ENCODE measurements around the gene SH2B2.
"Not testable (repeated sequence)": the region's sequence is repeated elsewhere in the genome, so short reads cannot be mapped to it uniquely, and the experiment has no call there.

Gene SH2B2

DNA sequence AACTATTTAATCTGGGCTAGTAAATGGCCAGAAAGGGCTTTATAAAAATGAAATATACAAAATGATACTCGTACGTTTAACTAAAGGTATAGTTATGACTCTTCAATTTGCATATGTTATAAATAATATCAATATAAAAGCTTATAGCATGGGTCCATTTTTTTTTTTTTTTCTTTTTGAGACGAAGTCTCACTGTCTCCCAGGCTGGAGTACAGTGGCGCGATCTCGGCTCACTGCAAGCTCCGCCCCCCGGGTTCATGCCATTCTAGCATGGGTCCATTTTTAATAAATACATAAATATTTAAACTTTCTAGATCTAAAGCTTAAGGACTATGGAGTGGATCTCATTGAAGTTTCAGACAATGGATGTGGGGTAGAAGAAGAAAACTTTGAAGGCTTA, 50.3 kb downstream of the SH2B2 start:
- DNase-seq (ENCODE audit: low read depth) = not testable (repeated sequence)

DNA sequence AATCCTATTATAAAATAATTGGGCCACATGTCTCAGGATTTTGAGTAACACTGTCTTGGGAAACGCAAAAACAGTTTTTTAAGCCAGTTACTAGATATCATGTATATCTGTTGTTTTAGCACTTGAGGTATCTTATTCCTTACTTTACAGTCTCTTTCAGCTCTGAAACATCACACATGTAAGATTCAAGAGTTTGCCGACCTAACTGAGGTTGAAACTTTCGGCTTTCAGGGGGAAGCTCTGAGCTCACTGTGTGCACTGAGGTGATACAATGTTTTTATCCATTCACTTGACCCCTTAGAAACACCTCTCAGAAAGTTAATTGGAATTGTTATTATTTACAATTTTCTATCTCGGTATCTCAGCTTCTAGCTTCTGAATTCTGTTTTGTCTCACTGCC, 50.8 kb downstream of the SH2B2 start:
- DNase-seq (ENCODE audit: low read depth) = not testable (repeated sequence)

DNA sequence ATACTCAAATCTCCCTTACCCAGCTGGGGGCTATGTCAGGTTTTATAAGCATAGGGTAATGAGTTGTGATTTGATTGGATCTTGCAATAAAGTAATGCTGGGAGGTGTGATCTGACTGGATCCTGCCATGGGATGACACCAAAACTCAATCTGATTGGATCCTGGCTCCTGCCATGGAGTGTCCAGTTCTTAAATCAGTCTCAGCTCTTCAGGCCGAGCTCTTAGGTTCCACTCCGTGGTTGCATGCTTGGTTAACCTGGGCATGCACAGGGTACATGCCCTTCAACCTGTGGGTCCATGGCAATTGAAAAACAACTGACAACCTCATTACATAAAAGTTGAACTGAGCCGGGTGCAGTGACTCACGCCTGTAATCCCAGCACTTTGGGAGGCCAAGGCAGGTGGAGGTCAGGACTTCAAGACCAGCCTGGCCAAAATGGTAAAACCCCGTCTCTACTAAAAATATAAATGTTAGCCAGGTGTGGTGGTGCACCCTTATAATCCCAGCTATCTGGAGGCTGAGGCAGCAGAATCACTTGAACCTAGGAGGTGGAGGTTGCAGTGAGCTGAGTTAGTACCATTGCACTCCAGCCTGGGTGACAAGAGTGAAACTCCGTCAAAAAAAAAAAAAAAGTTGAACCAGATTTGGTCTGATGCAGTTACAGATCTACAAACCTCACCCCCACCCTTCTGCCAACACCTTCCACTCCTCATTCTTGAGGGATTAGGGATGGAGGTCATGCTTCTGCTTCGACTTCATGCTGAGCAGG, 54.1 kb downstream of the SH2B2 start:
- DNase-seq (ENCODE audit: low read depth) = not testable (repeated sequence)

DNA sequence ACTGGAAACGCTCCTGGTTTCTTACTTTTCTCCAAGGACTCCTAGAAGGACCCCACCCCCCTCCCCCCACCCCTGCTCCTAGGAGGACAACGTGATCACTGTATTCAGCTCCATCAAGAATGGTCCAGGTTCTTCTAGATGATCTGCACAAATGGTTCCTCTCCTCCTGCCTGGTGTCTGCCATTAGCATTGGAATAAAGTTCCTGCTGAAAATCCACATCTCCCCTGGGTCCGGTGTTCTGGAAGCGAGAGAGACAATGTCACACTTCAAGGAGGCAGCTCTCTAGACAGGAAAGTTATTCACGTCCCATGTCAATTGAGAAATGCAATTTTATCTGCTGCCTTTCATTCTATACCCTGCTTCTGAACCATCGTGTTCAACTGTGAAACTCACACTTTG, 60.3 kb downstream of the SH2B2 start:
- not testable (repeated sequence) for DNase-seq (ENCODE audit: low read depth)

DNA sequence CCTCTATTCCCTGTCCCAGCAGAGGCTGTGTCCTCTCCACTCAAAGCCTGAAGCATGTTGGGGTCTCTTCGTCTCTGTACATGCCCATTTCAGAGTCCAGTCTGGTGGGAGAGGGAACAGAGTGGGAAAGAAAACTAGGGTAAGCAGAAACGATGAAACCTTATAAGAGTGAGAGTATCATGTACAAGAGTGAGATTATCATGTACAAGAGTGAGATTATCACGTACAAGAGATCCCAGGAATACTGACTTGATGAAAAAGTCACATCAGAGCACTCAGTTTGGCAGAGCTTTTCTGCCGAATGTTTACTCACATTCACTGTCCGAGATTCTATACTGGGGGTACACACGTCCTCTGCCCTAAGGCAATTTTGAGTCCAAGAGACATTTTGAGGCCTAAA, 69.7 kb downstream of the SH2B2 start, which contains the start of gene SPDYE6:
Gene SPDYE6 (minus strand): TSS at position 101 of the 400 bp plus-strand sequence. CDS start 421 bp downstream, outside the sequence.
- DNase-seq (ENCODE audit: low read depth) = not testable (repeated sequence)

DNA sequence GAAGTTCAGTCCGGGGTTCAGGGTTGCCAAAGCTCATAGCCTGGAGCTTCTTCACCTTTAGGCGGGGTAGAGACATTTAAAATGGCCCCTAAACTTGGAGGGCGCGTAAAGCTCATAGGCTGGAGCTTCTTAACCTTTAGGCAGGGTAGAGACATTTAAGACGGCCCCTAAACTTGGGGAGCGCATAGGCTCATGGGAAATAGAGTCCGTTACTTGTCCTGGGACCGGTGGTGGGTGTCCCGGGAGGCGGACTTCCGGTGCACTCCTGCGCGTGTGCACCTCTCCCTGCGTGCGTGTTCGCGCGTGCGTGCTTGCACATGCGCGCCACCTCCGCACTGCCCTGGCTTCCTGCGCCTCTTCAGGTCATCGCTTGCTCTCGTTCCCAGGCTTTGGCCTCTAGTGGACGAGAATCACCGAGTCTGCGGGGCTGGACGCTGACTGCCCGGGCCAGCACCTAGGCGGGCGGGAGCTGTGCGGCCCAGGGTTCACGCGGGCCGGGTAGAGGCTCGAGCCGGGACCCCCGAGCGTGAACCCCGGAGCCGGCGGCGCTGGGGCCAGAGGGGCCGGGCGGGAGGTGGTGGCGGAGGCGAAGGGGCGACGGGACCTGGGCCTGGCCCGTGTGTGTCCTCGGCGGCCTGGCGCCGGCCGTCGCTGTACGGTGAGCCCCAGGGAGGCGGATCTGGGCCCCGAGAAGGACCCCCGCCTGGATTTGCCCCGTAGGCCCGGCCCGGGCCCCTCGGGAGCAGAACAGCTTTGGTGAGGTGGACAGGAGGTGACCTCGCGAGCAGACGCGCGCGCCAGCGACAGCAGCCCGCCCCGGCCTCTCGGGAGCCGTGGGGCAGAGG, 77.1 kb downstream of the SH2B2 start:
- DNase-seq (ENCODE audit: low read depth) = peak; percentile 92

DNA sequence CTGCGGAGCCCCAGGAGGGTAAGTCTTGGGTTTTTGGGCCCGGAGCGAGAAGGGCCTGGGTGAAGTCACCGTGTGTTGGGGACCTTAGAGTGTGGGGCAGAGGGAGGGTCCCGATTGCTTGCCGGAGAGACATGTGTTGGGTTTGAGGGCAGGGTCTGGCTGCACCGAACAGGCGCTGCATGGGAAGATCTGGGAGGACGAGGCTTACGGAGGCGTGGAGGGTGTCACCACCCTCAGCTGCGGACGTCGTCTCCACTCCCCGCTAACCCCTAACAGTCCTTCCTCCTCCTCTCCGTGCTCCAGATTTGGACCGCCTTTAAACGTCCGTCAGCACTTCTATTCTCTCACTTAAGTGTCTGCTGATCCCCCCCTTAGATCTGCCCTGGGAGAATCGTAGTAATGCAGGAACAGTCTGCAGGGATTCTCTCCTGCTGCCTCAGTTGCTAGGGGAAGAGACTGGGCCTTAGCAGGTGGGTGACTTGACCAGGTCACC, 77.8 kb downstream of the SH2B2 start:
- DNase-seq (ENCODE audit: low read depth) = not testable (repeated sequence)

DNA sequence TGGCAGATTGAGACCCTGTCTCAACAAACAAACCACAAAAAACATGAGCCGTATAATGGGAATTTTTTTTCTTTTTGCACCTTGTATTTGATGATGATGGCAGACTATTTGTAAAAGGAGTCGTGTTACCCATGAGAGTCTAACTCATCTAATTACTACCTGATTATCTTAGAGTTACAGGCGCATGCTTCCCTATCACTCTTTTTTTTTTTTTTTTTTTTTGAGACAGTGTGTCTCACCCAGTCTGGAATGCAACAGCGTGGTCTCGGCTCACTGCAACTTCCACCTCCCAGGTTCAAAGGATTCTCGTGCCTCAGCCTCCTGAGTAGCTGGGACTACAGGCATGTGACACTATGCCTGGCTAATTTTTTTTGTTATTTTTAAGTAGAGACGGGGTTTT, 78.7 kb downstream of the SH2B2 start:
- DNase-seq (ENCODE audit: low read depth) = not testable (repeated sequence)

DNA sequence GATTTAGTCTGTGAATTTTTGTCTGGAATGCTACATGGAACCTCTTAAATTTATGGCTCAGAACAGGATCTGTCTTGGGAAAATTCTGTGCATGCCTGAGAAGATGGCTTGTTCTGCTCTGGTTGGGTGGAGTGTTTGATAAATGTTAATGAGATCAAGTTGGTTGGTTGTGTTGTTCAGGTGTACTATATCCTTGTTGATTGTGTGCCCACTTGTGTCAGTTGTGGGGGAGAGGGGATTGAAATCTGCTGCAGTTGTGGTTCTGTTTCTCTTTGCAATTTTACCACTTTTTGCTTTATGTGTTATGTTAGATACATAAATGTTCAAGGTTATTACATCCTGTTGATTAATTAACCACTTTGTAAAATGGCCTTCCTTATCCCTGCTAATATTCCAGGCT, 83.4 kb downstream of the SH2B2 start:
- DNase-seq (ENCODE audit: low read depth) = not testable (repeated sequence)

Measured in stimulated activated CD4-positive, alpha-beta T cell treated with anti-CD3 and anti-CD28 coated beads, Interleukin-2, amount 100 ng/mL, for 4 hours (primary cell).